Activated naive CD8-positive, alpha-beta T cell (primary cell): Measurements from ENCODE around the gene RMND5B.
"Not testable (repeated sequence)": the region's sequence is repeated elsewhere in the genome, so short reads cannot be mapped to it uniquely, and the experiment has no call there.

Source experiments
- H3K27ac Mint-ChIP-seq: one replicate; pipeline ENCODE4 v1.8.0; 2021; ENCODE audit warnings: mixed read lengths
- H3K27me3 Mint-ChIP-seq: one replicate; pipeline ENCODE4 v1.8.0; 2021; ENCODE audit warnings: mixed read lengths
- H3K36me3 Mint-ChIP-seq: one replicate; pipeline ENCODE4 v1.8.0; 2021; ENCODE audit warnings: mixed read lengths
- H3K4me1 Mint-ChIP-seq: one replicate; pipeline ENCODE4 v1.8.0; 2021; ENCODE audit warnings: low read depth, mixed read lengths
- H3K4me3 Mint-ChIP-seq: one replicate; pipeline ENCODE4 v1.8.0; 2021; ENCODE audit warnings: mild to moderate bottlenecking, mixed read lengths
- H3K9me3 Mint-ChIP-seq: one replicate; pipeline ENCODE4 v1.8.0; 2021; ENCODE audit warnings: low read depth, mixed read lengths

Gene RMND5B

DNA sequence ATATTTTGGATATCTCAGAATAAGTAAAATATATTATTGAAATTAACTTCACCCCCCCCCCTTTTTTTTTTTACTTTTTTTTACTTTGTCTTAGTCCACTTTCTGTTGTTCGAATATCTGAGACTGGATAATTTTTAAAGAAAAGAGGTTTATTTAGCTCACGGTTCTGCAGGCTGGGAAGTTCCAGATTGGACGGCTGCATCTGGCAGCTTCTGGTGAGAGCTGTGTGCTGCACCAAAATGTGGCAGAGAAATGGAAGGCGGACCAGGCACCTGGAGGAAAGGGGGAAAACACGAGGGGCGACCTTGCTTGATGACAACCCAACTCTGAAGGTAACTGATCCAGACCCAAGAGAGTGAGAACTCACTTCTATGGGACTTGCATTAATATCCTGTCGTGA is 62.0 kb downstream of the RMND5B start:
- peaks cover 3% of the 10 kb centered on the region for H3K36me3 Mint-ChIP-seq
- no peak overlapping the region for H3K4me3 Mint-ChIP-seq
- H3K27ac Mint-ChIP-seq: peak overlapping the region; percentile 17
- peaks cover 7% of the 10 kb centered on the region for H3K27me3 Mint-ChIP-seq
- H3K9me3 Mint-ChIP-seq: no peaks in the 10 kb centered on the region
- H3K4me1 Mint-ChIP-seq: peaks cover 11% of the 10 kb centered on the region

DNA sequence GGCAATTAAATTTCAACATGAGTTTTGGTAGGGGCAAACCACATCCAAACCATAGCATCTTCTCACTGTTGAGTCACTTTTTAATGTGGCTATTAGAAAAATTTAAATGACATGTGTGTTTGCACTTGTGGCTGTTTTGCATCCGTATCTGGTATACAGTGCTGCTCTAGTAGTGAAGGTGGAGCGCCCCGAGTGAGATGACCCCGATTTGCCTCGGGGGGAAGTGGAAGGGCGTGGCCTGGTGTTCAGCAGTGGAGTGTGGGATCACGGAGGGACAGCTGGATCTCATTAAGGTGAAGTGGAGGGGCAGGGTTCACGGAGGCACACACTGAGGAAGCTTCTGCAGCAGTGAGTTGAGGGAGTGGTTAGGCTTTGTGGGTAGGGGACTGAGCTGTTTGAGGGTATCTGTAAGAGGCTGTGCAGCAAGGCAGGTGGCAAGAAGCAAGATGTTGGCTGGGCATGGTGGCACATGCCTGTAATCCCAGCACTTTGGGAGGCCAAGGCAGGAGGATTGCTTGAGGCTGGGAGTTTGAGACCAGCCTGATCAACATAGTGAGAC is 62.5 kb downstream of the RMND5B start:
- Mint-ChIP-seq H3K27me3 (peaks cover 7% of the 10 kb centered on the region), H3K4me1 (peaks cover 11% of the 10 kb centered on the region), H3K36me3 (peaks cover 3% of the 10 kb centered on the region), H3K27ac (no peak overlapping the region), H3K9me3 (no peaks in the 10 kb centered on the region), H3K4me3 (no peak overlapping the region)

DNA sequence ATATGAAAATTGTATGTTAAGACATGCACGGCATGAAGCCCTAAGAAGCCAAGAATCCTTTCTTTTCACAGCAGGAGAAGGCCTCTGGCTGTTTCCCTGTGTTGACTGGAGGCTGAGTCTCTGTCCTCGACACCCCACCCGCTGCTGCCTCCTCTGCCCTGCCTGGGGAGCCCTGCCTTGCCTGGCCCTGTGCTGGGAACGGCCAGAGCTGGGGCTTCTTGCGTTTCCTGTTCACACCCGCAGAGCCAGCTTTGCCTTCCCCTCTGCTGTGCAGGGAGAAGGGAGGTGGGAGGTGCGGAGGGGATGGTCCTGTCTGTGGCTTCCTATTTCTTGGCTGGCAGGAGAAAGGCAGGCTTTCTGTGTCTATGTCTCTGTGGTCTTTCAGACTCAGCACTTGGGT is 63.2 kb downstream of the RMND5B start:
- peaks cover 3% of the 10 kb centered on the region for H3K36me3 Mint-ChIP-seq
- no peak overlapping the region for H3K4me3 Mint-ChIP-seq
- peaks cover 11% of the 10 kb centered on the region for H3K4me1 Mint-ChIP-seq
- H3K27me3 Mint-ChIP-seq: peaks cover 7% of the 10 kb centered on the region
- no peak overlapping the region for H3K27ac Mint-ChIP-seq
- H3K9me3 Mint-ChIP-seq: no peaks in the 10 kb centered on the region

DNA sequence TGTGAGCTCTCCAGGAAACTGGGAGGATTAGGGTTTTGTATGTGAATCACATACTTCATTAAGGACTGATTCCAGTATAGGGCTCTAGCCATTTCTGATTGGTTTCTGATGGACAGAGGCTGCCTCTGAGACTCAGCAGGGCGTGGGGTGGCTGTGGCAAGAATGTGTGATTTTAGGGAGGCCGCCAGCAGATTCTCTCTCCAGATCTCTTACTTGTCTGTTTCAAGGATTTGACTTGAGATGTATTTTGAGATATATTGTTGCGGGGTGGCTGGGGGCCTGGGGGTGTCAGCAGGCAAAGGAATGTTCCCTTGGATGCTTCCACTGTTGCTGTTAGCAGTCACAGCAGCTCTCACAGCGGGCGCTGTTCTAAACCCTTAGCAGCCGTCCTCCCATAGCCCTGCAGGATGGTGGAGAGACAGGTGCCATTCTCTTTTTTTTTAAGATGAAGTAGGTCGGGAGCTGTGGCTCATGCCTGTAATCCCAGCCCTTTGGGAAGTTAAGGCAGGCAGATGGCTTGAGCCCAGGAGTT is 65.5 kb downstream of the RMND5B start:
- Mint-ChIP-seq H3K4me3 (no peak overlapping the region), H3K36me3 (peaks cover 3% of the 10 kb centered on the region), H3K4me1 (peaks cover 11% of the 10 kb centered on the region), H3K27ac (no peak overlapping the region), H3K27me3 (peaks cover 7% of the 10 kb centered on the region), H3K9me3 (no peaks in the 10 kb centered on the region)

DNA sequence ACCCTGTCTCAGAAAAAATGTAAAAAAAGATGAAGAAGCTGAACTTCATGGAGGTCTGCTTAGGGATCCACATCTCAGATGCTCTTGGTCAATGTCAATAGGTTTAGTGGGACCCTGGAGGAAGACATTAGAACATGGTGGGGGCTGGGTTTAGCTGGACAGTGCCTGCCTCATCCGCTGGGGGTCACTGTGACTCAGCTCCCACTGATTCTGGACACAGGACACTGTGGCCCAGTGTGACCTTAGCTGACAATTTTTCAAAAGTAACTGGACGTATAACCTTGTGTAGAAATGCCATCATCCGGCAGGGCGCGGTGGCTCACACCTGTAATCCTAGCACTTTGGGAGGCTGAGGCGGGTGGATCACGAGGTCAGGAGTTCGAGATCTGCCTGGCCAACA is 66.2 kb downstream of the RMND5B start:
- peaks cover 3% of the 10 kb centered on the region for H3K36me3 Mint-ChIP-seq
- peaks cover 11% of the 10 kb centered on the region for H3K4me1 Mint-ChIP-seq
- H3K27me3 Mint-ChIP-seq: peaks cover 7% of the 10 kb centered on the region
- no peak overlapping the region for H3K27ac Mint-ChIP-seq
- no peak overlapping the region for H3K4me3 Mint-ChIP-seq
- no peaks in the 10 kb centered on the region for H3K9me3 Mint-ChIP-seq

DNA sequence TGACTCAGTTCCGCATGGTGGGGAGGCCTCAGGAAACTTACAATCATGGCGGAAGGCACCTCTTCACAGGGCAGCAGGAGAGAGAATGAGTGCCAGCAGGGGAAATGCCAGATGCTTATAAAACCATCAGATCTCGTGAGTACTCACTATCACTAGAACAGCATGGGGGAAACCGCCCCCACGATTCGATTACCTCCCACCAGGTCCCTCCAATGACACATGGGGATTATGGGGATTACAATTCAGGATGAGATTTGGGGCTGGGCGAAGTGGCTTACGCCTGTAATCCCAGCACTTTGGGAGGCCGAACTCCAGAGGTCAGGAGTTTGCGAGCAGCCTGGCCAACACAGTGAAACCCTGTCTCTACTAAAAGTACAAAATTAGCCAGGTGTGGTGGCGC is 67.3 kb downstream of the RMND5B start:
- not testable (repeated sequence) for H3K27me3 Mint-ChIP-seq, H3K27ac Mint-ChIP-seq, H3K9me3 Mint-ChIP-seq, H3K4me3 Mint-ChIP-seq, H3K36me3 Mint-ChIP-seq
- peaks cover 11% of the 10 kb centered on the region for H3K4me1 Mint-ChIP-seq

DNA sequence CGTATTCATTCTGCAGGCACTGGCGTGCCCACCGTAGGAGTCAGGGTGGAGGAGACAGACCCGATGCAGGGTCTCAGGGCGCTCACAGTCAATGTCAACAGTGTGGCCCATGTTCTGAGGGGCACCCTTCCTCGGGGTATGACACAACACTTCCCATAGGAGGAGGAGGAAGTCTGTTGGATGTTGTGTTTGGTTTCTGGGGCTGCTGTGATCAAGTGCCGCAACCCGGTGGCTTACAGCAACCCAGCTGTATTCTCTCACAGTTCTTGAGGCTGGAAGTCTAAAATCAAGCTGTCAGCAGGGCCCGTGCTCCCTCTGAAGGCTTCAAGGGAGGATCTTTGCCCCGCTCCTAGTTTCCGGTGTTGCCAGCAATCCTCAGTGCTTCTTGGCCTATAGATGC is 67.9 kb downstream of the RMND5B start:
- H3K4me1 Mint-ChIP-seq: peaks cover 7% of the 10 kb centered on the region
- H3K4me3 Mint-ChIP-seq: no peak overlapping the region
- no peaks in the 10 kb centered on the region for H3K9me3 Mint-ChIP-seq
- no peaks in the 10 kb centered on the region for H3K27me3 Mint-ChIP-seq
- H3K27ac Mint-ChIP-seq: no peak overlapping the region
- H3K36me3 Mint-ChIP-seq: no peaks in the 10 kb centered on the region

DNA sequence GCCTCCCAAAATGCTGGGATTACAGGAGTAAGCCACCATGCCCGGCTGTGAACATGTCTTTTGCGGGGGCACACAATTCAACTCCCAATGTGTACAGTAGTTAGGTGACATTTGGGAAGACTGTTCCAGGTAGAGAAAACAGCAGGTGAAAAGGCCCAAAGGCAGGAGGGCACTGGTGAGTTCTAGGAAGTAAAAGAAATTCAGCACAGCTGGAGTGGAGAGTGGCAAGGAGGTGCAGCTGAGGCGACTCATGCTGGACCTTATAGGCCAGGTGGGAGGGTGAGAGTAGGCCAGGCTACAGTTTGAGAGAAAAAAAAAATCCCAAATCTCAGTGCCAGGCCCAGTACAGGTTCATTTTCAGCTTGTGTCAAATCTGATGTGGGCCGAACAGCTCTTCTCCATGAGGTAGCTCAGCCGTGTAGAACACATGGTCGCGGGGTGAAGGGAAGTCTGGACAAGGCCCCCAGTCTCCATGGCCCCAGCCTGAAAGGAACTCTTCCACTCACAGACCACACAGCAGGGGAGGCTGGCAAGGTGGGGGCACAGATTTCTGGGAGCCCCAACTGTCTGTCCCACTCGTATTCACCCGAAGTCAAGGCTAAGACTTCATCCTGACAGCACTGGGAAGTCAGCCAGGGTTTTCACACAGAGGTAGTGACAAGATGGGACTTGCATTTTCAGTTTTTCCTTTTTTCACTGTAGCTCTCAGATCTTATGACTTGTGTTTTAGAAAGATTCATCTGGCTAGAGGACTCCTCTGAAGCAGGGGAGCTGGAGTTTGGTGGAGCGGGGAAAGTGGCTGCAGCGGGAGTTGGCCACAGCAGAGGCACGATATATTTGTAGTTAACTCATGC is 69.0 kb downstream of the RMND5B start:
- Mint-ChIP-seq H3K4me3 (no peak overlapping the region), H3K9me3 (no peaks in the 10 kb centered on the region), H3K4me1 (peaks cover 2% of the 10 kb centered on the region), H3K27ac (no peak overlapping the region), H3K36me3 (peaks cover 2% of the 10 kb centered on the region), H3K27me3 (no peaks in the 10 kb centered on the region)
